Esophagus squamous epithelium (tissue), 4 donors: ENCODE measurements around the gene GPC4.

Experiments used
- POLR2A ChIP-seq, 4 donors: fragments of 450-650 bp; IDR thresholded peaks; one replicate each; pipeline ENCODE4 v1.6.1; 2017; ENCODE audit warnings: antibody characterized with exemption in 4 of 4, mild to moderate bottlenecking in 4 of 4, moderate library complexity in 3 of 4
- TF ChIP-seq, protein P1 (sequence below), 6 experiments: fragments of 450-650 bp in 4 of 6; fragments of 200-600 bp in 2 of 6; sonication (generic) in 2 of 6; IDR thresholded peaks; one replicate each; pipeline ENCODE4 v1.5.1; 2016 to 2019; ENCODE audit warnings: antibody characterized with exemption in 6 of 6, mild to moderate bottlenecking in 4 of 6, moderate library complexity in 4 of 6

DNA sequence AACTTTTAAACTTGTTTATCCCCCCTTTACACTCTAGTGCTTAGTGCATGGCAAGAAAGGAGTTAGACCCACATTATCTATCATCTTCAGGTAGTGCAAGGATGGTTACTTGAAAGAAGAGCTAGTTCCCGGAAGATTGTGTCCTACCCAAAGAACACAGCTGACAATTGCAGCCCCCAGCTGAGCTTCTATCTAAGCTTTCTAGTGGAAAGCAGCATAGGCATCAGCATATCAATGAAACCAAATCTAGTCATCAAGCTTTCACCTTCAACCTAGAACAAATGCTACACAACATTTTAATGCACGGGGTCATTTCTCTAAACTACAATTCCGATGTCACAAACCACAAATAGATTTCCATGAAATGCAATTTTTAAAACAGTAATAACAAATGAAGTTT is 108.2 kb downstream of the GPC4 start:
- TF ChIP-seq, protein P1, sequence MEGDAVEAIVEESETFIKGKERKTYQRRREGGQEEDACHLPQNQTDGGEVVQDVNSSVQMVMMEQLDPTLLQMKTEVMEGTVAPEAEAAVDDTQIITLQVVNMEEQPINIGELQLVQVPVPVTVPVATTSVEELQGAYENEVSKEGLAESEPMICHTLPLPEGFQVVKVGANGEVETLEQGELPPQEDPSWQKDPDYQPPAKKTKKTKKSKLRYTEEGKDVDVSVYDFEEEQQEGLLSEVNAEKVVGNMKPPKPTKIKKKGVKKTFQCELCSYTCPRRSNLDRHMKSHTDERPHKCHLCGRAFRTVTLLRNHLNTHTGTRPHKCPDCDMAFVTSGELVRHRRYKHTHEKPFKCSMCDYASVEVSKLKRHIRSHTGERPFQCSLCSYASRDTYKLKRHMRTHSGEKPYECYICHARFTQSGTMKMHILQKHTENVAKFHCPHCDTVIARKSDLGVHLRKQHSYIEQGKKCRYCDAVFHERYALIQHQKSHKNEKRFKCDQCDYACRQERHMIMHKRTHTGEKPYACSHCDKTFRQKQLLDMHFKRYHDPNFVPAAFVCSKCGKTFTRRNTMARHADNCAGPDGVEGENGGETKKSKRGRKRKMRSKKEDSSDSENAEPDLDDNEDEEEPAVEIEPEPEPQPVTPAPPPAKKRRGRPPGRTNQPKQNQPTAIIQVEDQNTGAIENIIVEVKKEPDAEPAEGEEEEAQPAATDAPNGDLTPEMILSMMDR (IDR thresholded peaks at IDR 0.05), result no peak
- TF ChIP-seq POLR2A (IDR thresholded peaks at IDR 0.05), result no peak
